Nephron progenitor cell (in vitro differentiated cells): ENCODE data around the gene LRRN2.
A peak's percentile ranks its signal among the peaks of the same experiment; 100 is the strongest.

Source experiments
- DNase-seq: peaks from one replicate; pipeline ENCODE4 v3.0.0; 2021
- H3K27ac Mint-ChIP-seq: 2 replicates; pipeline ENCODE4 v1.8.0; 2021; ENCODE audit warnings: mild to moderate bottlenecking, moderate library complexity, mixed read lengths
- H3K27me3 Mint-ChIP-seq: 2 replicates; pipeline ENCODE4 v1.8.0; 2021; ENCODE audit warnings: mild to moderate bottlenecking, low read depth, mixed read lengths; ENCODE audit not compliant: poor library complexity
- H3K36me3 Mint-ChIP-seq: 2 replicates; pipeline ENCODE4 v1.8.0; 2021; ENCODE audit warnings: low read depth, mixed read lengths
- H3K4me1 Mint-ChIP-seq: 2 replicates; pipeline ENCODE4 v1.8.0; 2021; ENCODE audit warnings: mixed read lengths
- H3K4me3 Mint-ChIP-seq: 2 replicates; pipeline ENCODE4 v1.8.0; 2021; ENCODE audit warnings: mild to moderate bottlenecking, moderate library complexity, mixed read lengths
- H3K9me3 Mint-ChIP-seq: 2 replicates; pipeline ENCODE4 v1.8.0; 2021; ENCODE audit warnings: mild to moderate bottlenecking, moderate library complexity, mixed read lengths
- TF ChIP-seq, protein P1 (sequence below): fragments of 200-600 bp; sonication (generic); IDR thresholded peaks from 2 replicates; pipeline ENCODE4 v1.5.0; 2021; ENCODE audit warnings: antibody characterized with exemption

Gene LRRN2

DNA sequence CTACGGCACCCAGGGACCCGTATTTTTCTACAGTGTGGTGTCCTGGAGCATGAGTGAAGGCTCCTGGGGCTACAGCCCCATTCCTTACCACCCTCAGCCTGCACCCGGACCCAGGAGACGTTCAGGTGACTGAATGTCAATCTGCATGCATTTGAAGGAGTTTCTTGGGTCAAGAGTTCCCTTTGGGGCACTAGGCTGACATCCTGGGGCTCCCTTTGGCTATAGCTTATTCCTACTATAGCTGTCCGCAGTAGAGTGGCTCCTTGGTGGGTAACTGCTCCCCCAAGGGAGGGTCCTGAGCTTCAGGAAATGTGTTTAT, 19.9 kb upstream of the LRRN2 start:
- no peaks in the 10 kb centered on the region for H3K36me3 Mint-ChIP-seq
- H3K4me3 Mint-ChIP-seq: no peak overlapping the region
- H3K27me3 Mint-ChIP-seq: peaks cover 23% of the 10 kb centered on the region
- no peak for DNase-seq
- H3K4me1 Mint-ChIP-seq: peaks cover 49% of the 10 kb centered on the region
- H3K9me3 Mint-ChIP-seq: no peaks in the 10 kb centered on the region
- TF ChIP-seq, protein P1, sequence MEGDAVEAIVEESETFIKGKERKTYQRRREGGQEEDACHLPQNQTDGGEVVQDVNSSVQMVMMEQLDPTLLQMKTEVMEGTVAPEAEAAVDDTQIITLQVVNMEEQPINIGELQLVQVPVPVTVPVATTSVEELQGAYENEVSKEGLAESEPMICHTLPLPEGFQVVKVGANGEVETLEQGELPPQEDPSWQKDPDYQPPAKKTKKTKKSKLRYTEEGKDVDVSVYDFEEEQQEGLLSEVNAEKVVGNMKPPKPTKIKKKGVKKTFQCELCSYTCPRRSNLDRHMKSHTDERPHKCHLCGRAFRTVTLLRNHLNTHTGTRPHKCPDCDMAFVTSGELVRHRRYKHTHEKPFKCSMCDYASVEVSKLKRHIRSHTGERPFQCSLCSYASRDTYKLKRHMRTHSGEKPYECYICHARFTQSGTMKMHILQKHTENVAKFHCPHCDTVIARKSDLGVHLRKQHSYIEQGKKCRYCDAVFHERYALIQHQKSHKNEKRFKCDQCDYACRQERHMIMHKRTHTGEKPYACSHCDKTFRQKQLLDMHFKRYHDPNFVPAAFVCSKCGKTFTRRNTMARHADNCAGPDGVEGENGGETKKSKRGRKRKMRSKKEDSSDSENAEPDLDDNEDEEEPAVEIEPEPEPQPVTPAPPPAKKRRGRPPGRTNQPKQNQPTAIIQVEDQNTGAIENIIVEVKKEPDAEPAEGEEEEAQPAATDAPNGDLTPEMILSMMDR: no peak
- no peak overlapping the region for H3K27ac Mint-ChIP-seq

DNA sequence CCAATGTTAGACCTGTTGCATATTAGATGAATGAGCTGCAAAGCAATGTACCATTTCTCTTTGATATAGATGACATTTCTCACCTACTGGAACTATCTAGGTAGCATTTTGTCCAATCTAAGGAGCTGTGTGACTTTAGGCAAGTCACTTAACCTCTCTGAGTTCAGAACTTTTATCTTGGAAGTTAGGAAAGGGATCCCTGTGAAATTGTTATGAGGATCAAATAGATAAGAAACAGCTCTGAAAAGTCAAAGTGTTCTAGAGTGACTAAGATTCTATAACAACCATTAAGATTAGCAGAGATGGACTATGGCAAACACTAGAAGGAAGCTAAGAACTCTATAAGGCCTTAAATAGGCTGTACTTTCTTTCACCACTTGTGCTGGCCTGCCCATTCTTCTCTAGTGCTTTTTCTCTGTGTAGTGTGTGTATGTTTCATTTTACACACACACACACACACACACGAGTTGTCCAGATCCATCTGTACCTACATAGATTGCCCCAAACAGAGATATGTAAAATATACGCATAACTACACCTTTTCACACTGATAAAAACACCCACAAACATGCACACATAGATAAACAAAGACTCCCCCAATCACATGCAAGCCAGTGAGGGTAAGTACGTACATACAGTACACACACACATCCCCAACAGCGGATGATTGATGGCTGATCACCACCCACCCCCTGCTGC, 19.4 kb upstream of the LRRN2 start:
- Mint-ChIP-seq H3K27me3 (peaks cover 18% of the 10 kb centered on the region), H3K27ac (no peak overlapping the region), H3K4me1 (peaks cover 47% of the 10 kb centered on the region), H3K9me3 (no peaks in the 10 kb centered on the region), H3K4me3 (no peak overlapping the region), H3K36me3 (no peaks in the 10 kb centered on the region)
- TF ChIP-seq, protein P1: no peak
- no peak for DNase-seq

DNA sequence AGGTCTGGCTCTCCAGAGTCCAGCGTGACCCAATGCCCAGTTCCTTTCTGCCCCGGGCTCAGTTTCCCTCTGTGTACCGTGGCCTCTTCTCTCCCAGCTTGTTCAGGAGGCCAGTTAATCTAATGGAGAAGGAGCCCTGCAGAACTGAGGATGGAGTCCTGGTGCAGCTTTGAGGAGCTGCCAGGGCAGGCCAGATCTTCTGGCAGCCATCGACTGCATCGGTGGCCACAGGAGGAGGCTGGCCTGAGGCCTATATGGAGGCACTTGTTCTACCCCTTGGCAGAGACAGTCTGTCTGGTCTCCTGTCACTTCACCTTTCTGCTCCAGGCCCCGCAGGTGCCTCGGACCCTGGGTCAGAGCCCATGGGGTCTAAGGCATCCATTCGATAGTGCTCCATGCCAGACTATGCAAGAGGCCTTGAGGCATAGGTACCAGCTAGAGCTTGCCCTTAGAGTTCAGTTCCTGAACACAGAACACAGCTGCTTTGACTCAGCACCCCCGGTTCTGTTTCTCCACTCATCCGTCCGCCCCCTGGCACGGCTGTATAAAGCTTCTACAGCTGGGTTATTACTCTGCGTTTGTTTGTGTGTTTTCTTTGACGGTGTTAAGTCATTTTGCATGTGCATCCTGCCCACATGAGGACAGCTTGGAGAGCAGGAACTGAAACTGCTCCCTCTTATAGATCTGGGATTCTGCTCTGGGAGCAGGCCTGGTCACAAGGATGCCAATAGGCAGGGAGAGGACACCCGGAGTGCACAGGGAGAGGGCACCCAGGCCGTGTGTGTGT, 18.5 kb upstream of the LRRN2 start:
- Mint-ChIP-seq H3K9me3 (no peaks in the 10 kb centered on the region), H3K27ac (peak overlapping the region; percentile 28), H3K27me3 (peaks cover 13% of the 10 kb centered on the region), H3K4me3 (no peak overlapping the region), H3K36me3 (no peaks in the 10 kb centered on the region), H3K4me1 (peaks cover 47% of the 10 kb centered on the region)
- no peak for DNase-seq
- TF ChIP-seq, protein P1: no peak

DNA sequence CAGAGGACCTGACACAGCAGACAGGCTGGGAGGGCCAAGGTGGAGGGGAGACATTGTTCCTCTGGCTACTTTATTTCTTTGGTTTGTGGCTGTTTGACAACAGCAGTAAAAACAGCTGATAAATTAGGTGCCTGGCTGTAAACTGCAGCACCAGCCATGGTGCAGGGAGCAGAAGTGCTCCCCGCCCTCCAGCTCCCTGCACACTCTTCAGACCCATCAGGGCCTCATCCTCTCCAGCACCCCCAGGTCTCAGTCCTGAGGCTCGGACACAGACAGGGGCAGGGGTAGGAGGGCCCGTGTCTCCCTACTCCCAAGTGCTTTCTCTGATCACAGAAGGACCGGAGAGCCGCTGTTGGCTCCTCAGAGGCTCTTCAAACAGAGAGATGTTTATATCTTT, 17.7 kb upstream of the LRRN2 start:
- no peak overlapping the region for H3K4me3 Mint-ChIP-seq
- H3K4me1 Mint-ChIP-seq: peaks cover 47% of the 10 kb centered on the region
- no peak for DNase-seq
- TF ChIP-seq, protein P1: no peak
- no peaks in the 10 kb centered on the region for H3K36me3 Mint-ChIP-seq
- H3K27ac Mint-ChIP-seq: peak overlapping the region; percentile 60
- peaks cover 9% of the 10 kb centered on the region for H3K27me3 Mint-ChIP-seq
- no peaks in the 10 kb centered on the region for H3K9me3 Mint-ChIP-seq

DNA sequence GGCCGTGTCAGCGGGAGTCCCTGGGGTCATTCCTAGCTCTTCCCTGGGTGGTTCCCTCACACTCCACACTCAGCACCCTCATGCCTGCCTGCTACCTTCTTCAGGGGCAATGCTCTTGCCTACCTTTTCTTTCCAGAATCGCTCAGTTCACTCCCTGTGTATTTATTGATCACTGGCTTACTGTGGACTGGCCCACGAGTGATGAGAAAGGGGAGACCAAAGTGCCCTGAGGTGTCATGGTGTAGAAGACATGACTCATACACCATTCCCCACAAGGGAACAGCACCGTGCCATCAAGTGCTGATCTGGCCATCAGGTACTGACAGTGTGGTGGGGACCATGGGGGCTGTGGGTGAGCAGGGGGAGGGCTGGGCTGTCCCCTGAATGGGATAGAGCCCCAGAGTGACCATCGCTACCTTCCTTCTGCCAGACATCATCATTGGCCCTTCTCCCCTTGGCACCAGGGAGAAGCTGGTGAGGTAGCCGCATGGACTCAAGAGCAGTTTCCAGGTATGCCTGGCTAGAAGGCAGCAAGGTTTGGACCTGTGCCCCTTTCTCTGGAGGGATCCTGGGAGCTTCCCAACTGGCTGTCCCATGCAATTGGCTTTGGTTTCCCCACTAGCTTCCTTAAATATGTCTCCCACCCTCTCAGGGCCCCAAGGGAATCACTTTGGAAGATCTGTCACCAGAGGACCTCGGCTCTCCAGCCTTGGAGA, 17.2 kb upstream of the LRRN2 start:
- TF ChIP-seq, protein P1: no peak
- no peak overlapping the region for H3K27ac Mint-ChIP-seq
- H3K4me1 Mint-ChIP-seq: peaks cover 45% of the 10 kb centered on the region
- no peak for DNase-seq
- no peaks in the 10 kb centered on the region for H3K9me3 Mint-ChIP-seq
- H3K36me3 Mint-ChIP-seq: no peaks in the 10 kb centered on the region
- peaks cover 12% of the 10 kb centered on the region for H3K27me3 Mint-ChIP-seq
- H3K4me3 Mint-ChIP-seq: no peak overlapping the region
